Duodenal mucosa (tissue), 2 donors: ENCODE measurements around the gene PNPLA7.
"Not testable (repeated sequence)": the region's sequence is repeated elsewhere in the genome, so short reads cannot be mapped to it uniquely, and the experiment has no call there.

Source experiments
- H3K27ac ChIP-seq: one replicate; pipeline ENCODE4 v1.7.0; 2013; ENCODE audit warnings: low read depth, low read length
- H3K27me3 ChIP-seq, 2 donors: one replicate each; pipeline ENCODE4 v1.7.0; 2013; ENCODE audit warnings: low read length in 2 of 2, control low read depth in 1 of 2; ENCODE audit not compliant: insufficient read depth in 2 of 2, control insufficient read depth in 1 of 2
- H3K36me3 ChIP-seq, 2 donors: one replicate each; pipeline ENCODE4 v1.7.0; 2013; ENCODE audit warnings: low read length in 2 of 2, control low read depth in 1 of 2; ENCODE audit not compliant: insufficient read depth in 2 of 2, control insufficient read depth in 1 of 2
- H3K4me1 ChIP-seq, 2 donors: one replicate each; pipeline ENCODE4 v1.7.0; 2013; ENCODE audit warnings: low read length in 2 of 2, control low read depth in 1 of 2; ENCODE audit not compliant: insufficient read depth in 2 of 2, control insufficient read depth in 1 of 2
- H3K4me3 ChIP-seq, 2 donors: one replicate each; pipeline ENCODE4 v1.7.0; 2013; ENCODE audit warnings: low read length in 2 of 2, low read depth in 1 of 2
- H3K9ac ChIP-seq, 2 donors: one replicate each; pipeline ENCODE4 v1.7.0; 2013; ENCODE audit warnings: low read length in 2 of 2, low read depth in 1 of 2
- H3K9me3 ChIP-seq, 2 donors: one replicate each; pipeline ENCODE4 v1.7.0; 2013; ENCODE audit warnings: low read length in 2 of 2, control low read depth in 1 of 2; ENCODE audit not compliant: control insufficient read depth in 1 of 2

The PNPLA7 gene

DNA sequence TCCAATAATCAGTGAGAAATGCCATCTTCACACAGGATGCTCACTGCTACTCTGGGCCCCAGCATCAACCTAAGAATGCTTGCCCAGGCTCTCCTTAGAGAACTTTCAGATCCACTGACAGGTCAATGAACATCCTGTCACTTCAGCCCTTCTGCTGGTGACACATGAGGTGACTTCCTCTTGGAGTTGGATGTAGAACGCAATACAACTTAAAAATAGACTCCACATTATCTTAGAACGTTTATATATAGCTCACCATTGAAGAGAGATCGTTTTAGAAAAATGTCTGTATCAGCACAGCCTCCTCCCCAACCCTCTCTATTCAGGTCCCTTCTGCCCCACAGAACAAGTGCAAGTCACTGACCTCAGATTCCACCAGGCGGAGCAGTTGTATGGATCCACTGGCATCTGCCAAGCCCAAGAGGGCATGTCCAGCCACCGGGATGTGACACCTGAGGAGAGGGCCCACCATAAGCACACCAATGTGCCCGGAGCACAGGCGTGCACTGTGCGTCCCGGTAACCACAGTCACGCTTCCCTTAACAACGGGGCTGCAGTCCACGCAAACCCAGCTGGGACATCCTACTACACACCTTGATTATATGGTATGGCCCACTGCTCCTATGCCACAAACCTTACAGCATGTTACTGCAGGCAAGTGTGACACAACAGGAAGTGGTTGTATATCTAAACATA is 25.7 kb upstream of the PNPLA7 start:
- no peak overlapping the region for H3K9ac ChIP-seq
- H3K27ac ChIP-seq: no peak overlapping the region
- peaks cover 20 to 30% of the 10 kb centered on the region in 2 donors for H3K4me1 ChIP-seq
- no peaks in the 10 kb centered on the region for H3K27me3 ChIP-seq
- peaks cover 11 to 39% of the 10 kb centered on the region in 2 donors for H3K36me3 ChIP-seq
- no peak overlapping the region for H3K4me3 ChIP-seq
- no peaks in the 10 kb centered on the region for H3K9me3 ChIP-seq

- Histone ChIP-seq H3K9ac (no peak overlapping the region), H3K9me3 (no peaks in the 10 kb centered on the region), H3K36me3 (peaks cover 11 to 44% of the 10 kb centered on the region in 2 donors), H3K4me1 (peaks cover 20 to 30% of the 10 kb centered on the region in 2 donors), H3K27ac (no peak overlapping the region), H3K4me3 (no peak overlapping the region), H3K27me3 (no peaks in the 10 kb centered on the region)
Measured at GRCh38 chr9:137575364-137575715, 25.1 kb upstream of the PNPLA7 start.

DNA sequence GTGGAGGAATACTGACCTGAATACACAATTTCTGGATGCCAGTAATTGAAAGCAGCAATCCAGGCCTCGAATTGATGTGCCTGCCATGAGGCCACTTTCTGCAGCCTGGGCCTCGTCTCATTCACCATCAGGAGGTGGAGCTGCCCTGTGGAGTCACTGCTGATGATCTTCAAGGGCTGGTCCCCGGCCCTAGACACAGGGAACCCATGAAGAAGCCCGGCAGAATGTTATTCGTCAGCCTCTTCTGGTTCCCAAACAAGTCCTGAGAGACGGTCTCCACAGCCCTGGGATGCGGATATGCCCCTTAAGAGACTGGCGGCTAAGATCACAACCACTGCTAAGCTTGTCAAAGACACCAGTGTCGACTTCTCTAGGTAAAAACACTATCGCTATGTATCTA is 24.0 kb upstream of the PNPLA7 start:
- peaks cover 19 to 29% of the 10 kb centered on the region in 2 donors for H3K4me1 ChIP-seq
- H3K36me3 ChIP-seq: peaks cover 11 to 45% of the 10 kb centered on the region in 2 donors
- no peaks in the 10 kb centered on the region for H3K9me3 ChIP-seq
- H3K27me3 ChIP-seq: no peaks in the 10 kb centered on the region
- no peak overlapping the region for H3K9ac ChIP-seq
- H3K4me3 ChIP-seq: no peak overlapping the region
- H3K27ac ChIP-seq: no peak overlapping the region

- Histone ChIP-seq H3K36me3 (peaks cover 7 to 36% of the 10 kb centered on the region in 2 donors), H3K4me3 (no peak overlapping the region), H3K27ac (no peak overlapping the region), H3K4me1 (peaks cover 0 to 4% of the 10 kb centered on the region in 2 donors), H3K27me3 (no peaks in the 10 kb centered on the region), H3K9me3 (no peaks in the 10 kb centered on the region), H3K9ac (no peak overlapping the region)
Measured at GRCh38 chr9:137570566-137570965, 20.4 kb upstream of the PNPLA7 start.

DNA sequence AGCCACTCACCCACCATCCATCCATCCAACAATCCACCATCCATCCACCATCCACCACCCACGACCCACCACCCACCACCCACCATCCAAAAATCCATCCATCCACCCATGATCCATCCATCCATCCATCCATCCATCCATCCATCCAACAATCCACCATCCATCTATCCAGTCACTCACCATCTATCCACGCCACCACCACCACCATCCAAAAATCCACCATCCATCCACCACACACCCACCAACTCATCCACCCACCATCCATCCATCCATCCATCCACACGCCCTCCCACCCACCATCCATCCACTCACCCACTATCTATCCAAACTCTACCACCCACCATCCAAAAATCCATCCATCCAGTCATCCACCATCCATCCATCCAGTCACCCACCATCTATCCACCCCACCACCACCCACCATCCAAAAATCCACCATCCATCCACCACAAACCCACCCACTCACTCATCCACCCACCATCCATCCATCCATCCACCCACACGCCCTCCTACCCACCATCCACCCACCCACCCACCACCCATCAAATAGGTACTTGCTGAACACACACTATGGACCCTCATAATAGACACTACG is 19.5 kb upstream of the PNPLA7 start:
- H3K4me3 ChIP-seq: no peak overlapping the region
- no peaks in the 10 kb centered on the region for H3K4me1 ChIP-seq
- no peaks in the 10 kb centered on the region for H3K27me3 ChIP-seq
- H3K36me3 ChIP-seq: peaks cover 7 to 31% of the 10 kb centered on the region in 2 donors
- no peaks in the 10 kb centered on the region for H3K9me3 ChIP-seq
- H3K9ac ChIP-seq: no peak overlapping the region
- no peak overlapping the region for H3K27ac ChIP-seq

DNA sequence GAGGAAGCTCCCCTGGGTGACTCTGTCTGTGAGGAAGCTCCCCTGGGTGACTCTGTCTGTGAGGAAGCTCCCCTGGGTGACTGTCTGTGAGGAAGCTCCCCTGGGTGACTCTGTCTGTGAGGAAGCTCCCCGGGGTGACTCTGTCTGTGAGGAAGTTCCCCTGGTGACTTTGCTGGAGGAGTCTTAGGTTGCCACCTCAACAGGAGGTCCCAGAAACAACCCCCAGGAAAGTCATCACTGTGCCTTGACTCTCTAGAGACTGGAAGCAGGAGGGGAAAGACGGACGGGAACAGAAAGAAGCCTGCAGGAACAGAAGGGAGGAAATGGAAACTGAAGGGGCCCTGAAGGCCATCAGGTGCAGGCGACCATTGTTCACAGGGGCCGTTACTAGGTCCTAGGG is 18.2 kb upstream of the PNPLA7 start:
- H3K9me3 ChIP-seq, H3K4me1 ChIP-seq, H3K4me3 ChIP-seq, H3K9ac ChIP-seq, H3K27me3 ChIP-seq, H3K27ac ChIP-seq: not testable (repeated sequence)
- H3K36me3 ChIP-seq: peaks cover 4 to 34% of the 10 kb centered on the region in 2 donors

DNA sequence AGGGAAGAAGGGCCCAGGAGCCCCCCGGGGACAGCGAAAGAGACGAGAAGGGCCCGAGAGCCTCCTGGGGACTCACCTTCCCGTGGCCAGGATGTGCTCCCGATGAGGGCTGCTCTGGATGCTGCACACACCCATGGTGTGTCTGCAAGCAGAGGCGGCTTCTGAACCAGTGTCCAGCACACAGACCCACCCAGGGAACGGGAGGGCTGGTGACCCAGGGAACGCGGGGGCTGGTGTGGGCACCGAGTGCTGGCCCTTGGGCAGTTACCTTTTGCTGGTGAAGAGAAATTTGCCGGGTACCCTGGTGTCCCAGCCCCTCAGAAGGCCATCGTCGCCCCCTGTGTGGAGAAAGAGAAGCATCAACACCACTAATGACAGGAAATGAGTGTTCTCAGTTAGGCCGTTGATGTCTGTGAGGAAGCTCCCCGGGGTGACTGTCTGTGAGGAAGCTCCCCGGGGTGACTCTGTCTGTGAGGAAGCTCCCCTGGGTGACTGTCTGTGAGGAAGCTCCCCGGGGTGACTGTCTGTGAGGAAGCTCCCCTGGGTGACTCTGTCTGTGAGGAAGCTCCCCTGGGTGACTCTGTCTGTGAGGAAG is 14.7 kb upstream of the PNPLA7 start:
- Histone ChIP-seq H3K9me3 (no peaks in the 10 kb centered on the region), H3K9ac (no peak overlapping the region), H3K4me3 (no peak overlapping the region), H3K36me3 (peaks cover 10 to 24% of the 10 kb centered on the region in 2 donors), H3K4me1 (no peaks in the 10 kb centered on the region), H3K27ac (no peak overlapping the region), H3K27me3 (no peaks in the 10 kb centered on the region)

DNA sequence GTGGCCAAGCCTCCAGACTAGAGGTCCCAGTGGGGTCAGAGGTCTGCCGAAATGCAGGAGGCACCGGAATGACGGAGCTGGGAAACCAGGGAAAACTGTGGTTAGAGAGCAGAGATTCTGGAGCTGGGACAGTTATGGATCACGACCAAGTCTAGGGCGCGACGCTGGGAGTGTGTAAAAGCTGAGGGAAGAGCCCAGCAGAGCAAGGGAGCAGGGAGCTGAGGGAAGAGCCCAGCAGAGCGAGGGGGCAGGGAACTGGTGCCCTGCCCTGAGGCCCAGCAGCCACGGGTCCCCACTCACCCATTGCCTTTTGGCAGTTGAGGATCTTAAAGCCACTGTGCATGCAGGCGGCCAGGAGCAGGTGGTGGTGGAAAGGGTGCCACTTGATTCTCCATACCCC is 13.9 kb upstream of the PNPLA7 start:
- Histone ChIP-seq H3K9ac (no peak overlapping the region), H3K4me1 (no peaks in the 10 kb centered on the region), H3K9me3 (no peaks in the 10 kb centered on the region), H3K4me3 (no peak overlapping the region), H3K27ac (no peak overlapping the region), H3K27me3 (no peaks in the 10 kb centered on the region), H3K36me3 (peaks cover 11 to 24% of the 10 kb centered on the region in 2 donors)

DNA sequence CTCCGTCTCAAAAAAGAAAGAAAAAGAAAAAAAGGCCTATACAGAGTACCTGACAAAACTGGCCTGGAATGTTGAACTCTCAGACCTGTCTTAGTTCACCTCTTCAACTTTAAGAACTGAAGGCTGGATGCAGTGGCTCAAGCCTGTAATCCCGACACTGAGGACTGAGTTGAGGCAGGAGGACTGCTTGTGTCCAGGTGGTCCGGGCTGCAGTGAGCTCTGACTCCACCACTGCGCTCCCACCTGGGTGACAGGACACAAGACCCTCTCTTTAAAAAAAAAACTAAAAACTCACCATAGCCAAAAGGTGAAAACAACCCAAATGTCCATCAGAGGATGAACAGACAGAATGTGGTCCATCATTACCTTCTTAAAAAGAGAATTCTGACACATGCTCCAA is 7.9 kb upstream of the PNPLA7 start:
- Histone ChIP-seq H3K4me3 (no peak overlapping the region), H3K9ac (no peak overlapping the region), H3K9me3 (no peaks in the 10 kb centered on the region), H3K27ac (no peak overlapping the region), H3K4me1 (peaks cover 0 to 5% of the 10 kb centered on the region in 2 donors), H3K36me3 (peaks cover 9 to 31% of the 10 kb centered on the region in 2 donors), H3K27me3 (no peaks in the 10 kb centered on the region)

DNA sequence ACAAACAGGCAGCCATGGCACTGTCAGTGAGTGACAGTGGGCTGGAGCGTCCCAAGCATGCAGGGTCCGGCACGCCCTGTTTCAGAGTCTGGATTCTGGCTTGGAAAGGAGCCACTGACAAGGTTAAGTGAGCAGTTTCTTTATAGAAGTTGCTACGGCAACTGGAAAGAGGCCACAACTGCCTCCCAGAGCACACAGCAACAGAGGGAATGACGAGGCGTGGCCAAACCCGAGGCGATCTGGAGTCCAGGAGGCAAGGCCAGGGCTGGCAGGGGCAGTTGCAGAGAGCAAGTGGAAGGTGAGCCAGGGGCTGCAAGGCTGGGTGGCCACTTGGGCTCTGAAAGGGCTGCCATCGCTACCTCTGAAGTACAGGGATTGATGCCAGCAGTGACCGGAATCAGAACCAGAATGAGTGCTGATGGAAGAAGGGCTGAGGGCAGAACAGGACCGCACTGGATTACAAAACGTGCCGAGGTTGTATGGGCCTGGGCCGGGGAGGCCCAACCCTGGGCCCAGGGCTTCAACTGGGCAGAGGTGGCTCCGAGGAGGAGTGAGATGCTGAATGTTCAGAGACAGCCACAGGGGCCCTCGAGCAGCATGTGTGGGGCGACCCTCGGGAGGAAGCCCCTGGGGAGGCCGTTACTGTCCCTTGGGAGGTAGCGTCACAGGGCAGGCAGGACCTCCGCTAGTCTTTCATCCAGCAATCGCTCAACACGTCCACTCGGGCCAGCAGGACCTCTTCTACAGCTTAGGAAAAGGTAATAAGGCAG is 6.1 kb upstream of the PNPLA7 start:
- Histone ChIP-seq H3K9ac (no peak overlapping the region), H3K9me3 (no peaks in the 10 kb centered on the region), H3K27me3 (no peaks in the 10 kb centered on the region), H3K4me3 (no peak overlapping the region), H3K4me1 (peaks cover 6 to 13% of the 10 kb centered on the region in 2 donors), H3K36me3 (peaks cover 6 to 25% of the 10 kb centered on the region in 2 donors), H3K27ac (no peak overlapping the region)
